NT2/D1 (cell line): ENCODE data around the gene MYLK.

Experiments used
- SUZ12 ChIP-seq: IDR thresholded peaks from 2 replicates; pipeline ENCODE4 v1.6.1; 2011; ENCODE audit not compliant: insufficient read length, insufficient read depth; ENCODE audit errors: extremely low read depth
- ZNF274 ChIP-seq: IDR thresholded peaks from 2 replicates; pipeline ENCODE4 v1.6.1; 2011; ENCODE audit warnings: mild to moderate bottlenecking, low read depth, low read length

GRCh38 chr3:123778991-123779622 lies 105.0 kb downstream of the MYLK start:
- TF ChIP-seq SUZ12 (no peak), ZNF274 (no peak)
